HG03439 (cell line): Measurements from ENCODE around the gene ATF7.
"Not testable (repeated sequence)": the region's sequence is repeated elsewhere in the genome, so short reads cannot be mapped to it uniquely, and the experiment has no call there.

ENCODE experiments used
- ATAC-seq: cut with Tn5 transposase; IDR thresholded peaks from one replicate; pipeline ENCODE4 v1.9.1; 2021; ENCODE audit warnings: mild to moderate bottlenecking, moderate library complexity; ENCODE audit not compliant: unreplicated experiment

Gene ATF7

GRCh38 chr12:53631721-53632120, 5.5 kb upstream of the ATF7 start:
- no peak for ATAC-seq

GRCh38 chr12:53627919-53628318, 1.7 kb upstream of the ATF7 start:
- ATAC-seq = no peak

DNA sequence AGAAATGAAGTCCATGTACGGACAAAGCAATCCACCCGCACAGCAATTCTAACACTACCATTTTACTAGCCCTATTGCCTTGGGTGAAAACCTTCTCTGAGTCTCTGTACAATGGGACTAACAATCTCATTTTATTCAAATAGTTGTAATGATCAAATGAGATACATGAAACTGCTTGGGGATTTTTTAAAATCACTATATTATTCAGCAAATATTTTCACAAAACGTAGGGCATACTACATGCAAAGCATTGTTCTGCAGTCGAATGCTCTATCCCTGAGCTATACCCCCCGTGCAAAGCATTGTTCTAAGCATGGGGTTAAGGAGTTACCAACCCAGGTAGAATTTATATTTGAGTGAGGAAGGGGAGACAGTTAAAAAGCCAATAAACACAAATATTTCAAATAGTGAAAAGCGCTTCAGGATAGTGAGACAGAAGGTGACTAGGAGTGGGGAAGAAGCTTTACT, 554 bp upstream of the ATF7 start:
- peak; percentile 6 for ATAC-seq

DNA sequence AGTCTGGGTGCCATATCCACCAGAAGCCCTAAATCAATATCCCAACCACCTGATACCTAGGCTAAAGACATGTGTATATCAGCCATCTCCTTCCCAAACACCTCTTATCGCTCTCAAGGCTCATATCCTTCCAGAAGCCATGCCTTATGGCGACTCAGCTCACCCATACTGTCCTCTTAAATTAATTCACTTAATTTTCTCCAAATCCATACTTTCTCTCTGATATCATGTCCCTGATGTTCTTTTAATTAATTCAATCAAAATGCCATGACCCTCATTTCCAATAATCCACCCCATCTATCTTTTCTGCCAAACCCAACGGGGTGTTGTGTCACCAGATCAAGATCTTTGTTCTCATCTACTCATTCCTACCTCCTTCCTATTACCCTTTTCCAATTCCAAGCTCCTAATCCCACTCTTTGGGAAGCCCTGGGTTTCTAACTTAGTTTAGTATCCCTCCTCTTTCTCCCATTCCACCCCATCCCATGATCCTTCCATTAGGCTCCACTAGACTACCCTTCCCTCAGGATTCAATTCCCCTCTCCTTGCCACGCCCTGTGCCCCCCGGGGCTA, 723 bp downstream of the ATF7 start:
- ATAC-seq = no peak

GRCh38 chr12:53624956-53625355, 1.2 kb downstream of the ATF7 start:
- no peak for ATAC-seq

GRCh38 chr12:53624458-53624857, 1.7 kb downstream of the ATF7 start:
- no peak for ATAC-seq

- no peak for ATAC-seq
Measured at GRCh38 chr12:53623548-53624385, 2.4 kb downstream of the ATF7 start.

- no peak for ATAC-seq
Measured at GRCh38 chr12:53622724-53623123, 3.5 kb downstream of the ATF7 start.

DNA sequence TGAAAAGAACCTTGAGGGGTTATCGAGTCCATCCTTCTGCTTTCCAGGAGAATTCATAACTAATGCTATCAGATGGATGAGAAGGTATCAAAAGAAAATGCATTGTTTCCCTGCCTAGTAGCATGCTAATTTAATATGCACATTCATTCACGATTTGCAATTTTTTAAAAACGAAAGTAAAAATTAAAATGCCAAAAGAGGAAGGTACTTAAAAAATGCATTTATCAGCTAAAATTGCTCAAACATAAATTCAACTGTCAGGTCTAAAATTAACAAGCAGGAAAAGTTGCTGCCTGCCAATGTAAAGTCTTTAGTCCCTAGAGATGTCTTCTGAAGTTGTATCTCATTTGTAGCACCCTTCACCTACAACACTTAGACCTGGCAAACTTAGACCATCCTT, 7.9 kb downstream of the ATF7 start:
- ATAC-seq = no peak

GRCh38 chr12:53617700-53618099, 8.5 kb downstream of the ATF7 start:
- ATAC-seq = no peak

- no peak for ATAC-seq
Measured at GRCh38 chr12:53616950-53617349, 9.2 kb downstream of the ATF7 start.

DNA sequence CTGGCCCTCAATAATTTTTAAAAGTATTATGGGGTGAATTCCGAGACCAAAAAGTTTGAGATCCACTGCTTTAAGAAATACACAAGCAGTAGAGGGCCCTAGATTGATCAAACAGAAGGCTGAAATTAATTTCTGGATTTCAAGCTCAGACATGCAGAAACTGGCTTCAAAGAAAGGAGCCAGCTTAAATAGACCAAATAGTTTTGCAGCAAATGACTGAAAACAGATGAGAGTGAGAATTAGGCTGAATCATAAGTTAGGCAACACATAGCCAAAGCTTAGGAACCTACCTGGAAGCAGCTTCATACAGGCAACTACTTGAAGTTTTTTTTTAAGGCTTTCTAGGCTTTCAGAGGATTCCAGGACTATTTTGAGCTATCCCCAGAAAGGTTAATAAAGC, 12.4 kb downstream of the ATF7 start:
- no peak for ATAC-seq

- ATAC-seq = no peak
Measured at GRCh38 chr12:53612978-53613377, 13.2 kb downstream of the ATF7 start.

- no peak for ATAC-seq
Measured at GRCh38 chr12:53611304-53611703, 14.9 kb downstream of the ATF7 start.

DNA sequence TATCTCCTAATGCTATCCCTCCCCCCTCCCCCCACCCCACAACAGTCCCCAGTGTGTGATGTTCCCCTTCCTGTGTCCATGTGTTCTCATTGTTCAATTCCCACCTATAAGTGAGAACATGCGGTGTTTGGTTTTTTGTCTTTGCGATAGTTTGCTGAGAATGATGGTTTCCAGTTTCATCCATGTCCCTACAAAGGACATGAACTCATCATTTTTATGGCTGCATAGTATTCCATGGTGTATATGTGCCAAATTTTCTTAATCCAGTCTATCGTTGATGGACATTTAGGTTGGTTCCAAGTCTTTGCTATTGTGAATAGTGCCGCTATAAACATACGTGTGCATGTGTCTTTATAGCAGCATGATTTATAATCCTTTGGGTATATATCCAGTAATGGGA, 19.5 kb downstream of the ATF7 start:
- not testable (repeated sequence) for ATAC-seq

GRCh38 chr12:53604581-53604980, 21.6 kb downstream of the ATF7 start:
- no peak for ATAC-seq

DNA sequence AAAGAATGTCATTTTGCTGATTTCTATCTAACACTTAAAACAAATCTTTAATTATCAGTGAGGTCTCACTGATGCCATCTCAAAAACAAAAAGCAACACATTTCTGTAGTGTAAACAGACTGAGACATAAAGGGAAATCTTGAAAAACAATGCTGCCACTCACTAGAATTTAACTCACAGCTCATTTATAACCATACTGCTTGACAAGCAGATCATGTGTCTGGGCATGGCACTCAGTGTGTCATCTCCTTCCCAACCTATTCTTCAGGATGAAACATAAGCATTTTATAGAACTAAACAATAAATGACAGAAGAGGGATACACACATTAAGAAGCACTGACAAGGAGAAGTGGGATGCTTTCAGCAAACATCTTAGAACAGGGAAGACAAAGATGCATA, 22.4 kb downstream of the ATF7 start:
- ATAC-seq = no peak

DNA sequence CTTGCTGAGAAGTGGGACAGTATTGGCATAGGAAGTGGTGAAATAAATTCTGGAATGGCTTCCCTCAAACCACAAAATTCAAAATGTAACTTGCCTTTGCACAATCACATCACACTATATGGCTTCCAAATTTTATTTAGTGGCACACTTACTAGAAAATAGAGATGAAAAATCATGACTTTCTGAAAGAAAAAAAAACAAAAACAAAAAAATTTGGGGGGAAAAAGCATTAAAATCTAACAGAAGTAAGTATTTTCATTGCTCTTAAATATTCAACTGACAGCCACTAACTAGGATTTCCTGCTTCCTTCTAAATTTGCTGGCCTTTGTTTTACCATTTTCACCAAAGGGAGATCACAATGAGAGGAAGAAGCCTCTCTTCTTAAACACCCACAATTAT, 23.0 kb downstream of the ATF7 start:
- no peak for ATAC-seq

GRCh38 chr12:53602176-53602864, 23.9 kb downstream of the ATF7 start:
- no peak for ATAC-seq

- ATAC-seq = no peak
Measured at GRCh38 chr12:53601296-53601847, 24.8 kb downstream of the ATF7 start.

DNA sequence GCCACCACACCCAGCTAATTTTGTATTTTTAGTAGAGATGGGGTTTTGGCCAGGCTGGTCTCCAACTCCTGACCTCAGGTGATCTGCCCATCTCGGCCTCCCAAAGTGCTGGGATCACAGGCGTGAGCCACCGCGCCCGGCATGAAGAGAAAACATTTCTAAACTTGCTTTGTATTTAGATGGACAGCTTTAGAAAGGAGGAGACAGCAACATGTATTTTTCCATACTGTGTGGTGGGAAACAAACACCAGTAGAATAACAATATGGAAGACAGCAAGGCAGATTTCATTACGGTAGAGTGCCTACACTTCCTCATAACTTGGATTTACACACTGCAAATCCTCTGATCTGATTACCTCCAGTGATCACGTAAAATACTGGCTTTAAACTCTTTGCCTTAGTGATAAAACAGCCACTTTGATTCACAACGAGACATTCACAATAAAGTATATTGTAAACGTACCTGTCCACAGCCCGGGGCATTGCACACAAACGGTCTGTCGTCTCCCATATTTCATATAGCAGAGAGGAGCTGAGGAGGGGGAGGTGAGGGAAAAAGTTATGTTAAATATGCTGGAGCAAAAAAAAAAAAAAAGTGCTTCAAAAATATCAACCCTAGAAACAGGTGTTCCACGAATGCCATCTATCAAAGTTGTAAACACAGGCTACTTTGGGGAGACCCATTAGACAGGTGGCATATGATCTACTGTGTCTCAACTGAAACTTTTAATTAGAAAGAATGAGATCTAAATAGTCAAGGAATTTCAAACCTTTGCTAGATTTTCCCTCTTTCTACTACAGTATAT, 25.5 kb downstream of the ATF7 start:
- ATAC-seq = no peak
